Body of pancreas (tissue), 4 donors: ENCODE measurements around the gene ANKLE1. TPM values are rescaled to one million over a fixed set of nuclear protein-coding genes. Genes with fewer than 3 reads are reported as not detected.
A peak's percentile ranks its signal among the peaks of the same experiment; 100 is the strongest.

Experiments used
- ATAC-seq: fragments of 150-250 bp; one replicate; pipeline ENCODE4 v1.9.1; 2016
- DNase-seq, 4 donors: peaks; one replicate each; pipeline ENCODE4 v3.0.0-alpha.2; 2019
- H3K27ac ChIP-seq, 4 donors: fragments of 200-600 bp; sonication (generic); 1 replicate in 3 of 4; 2 replicates in 1 of 4; pipeline versions ENCODE4 v1.5.1 to v1.6.1; 2016 to 2019; ENCODE audit warnings: mild to moderate bottlenecking in 1 of 4, mixed read lengths in 1 of 4, moderate library complexity in 1 of 4
- H3K27me3 ChIP-seq, 2 donors: fragments of 200-600 bp; sonication (generic); one replicate each; pipeline ENCODE4 v1.6.0; 2016; ENCODE audit warnings: mild to moderate bottlenecking in 1 of 2
- H3K36me3 ChIP-seq, 2 donors: fragments of 200-600 bp; sonication (generic); replicated peaks in 1 of 2; 2 replicates each; pipeline ENCODE4 v1.5.1; 2016; ENCODE audit warnings: low read depth in 2 of 2; ENCODE audit not compliant: insufficient read depth in 1 of 2
- H3K4me1 ChIP-seq: fragments of 200-600 bp; sonication (generic); one replicate; pipeline ENCODE4 v1.6.0; 2016
- H3K4me3 ChIP-seq, 2 donors: fragments of 200-600 bp; sonication (generic); 1 replicate in 1 of 2; 2 replicates in 1 of 2; pipeline ENCODE4 v1.5.1; 2016 to 2019
- H3K9me3 ChIP-seq, 3 donors: fragments of 200-600 bp; sonication (generic); 1 replicate in 2 of 3; 2 replicates in 1 of 3; pipeline ENCODE4 v1.5.1; 2016
- POLR2A ChIP-seq, 3 donors: fragments of 450-650 bp; IDR thresholded peaks; one replicate each; pipeline ENCODE4 v1.6.1; 2016; ENCODE audit warnings: antibody characterized with exemption in 3 of 3, mild to moderate bottlenecking in 2 of 3
- WGBS, 2 donors: methylation state at CpG; one replicate each; pipeline ENCODE4 v1.1.5; 2017; 5-methylcytosine and 5-hydroxymethylcytosine counted together
- intact Hi-C: fragments of 100-400 bp; cut with DNase I; formaldehyde crosslinking; loops from one replicate; pipeline ENCODE4 v1.15.1; 2023
- total RNA-seq, 2 donors: library from RNA; depleted of rRNA; stranded (reverse); fragments of >200 nt; gene quantifications; one replicate each; pipeline ENCODE4 v1.1.0, GENCODE V29; 2016
- TF ChIP-seq, protein P1 (sequence below), 7 experiments: fragments of 450-650 bp in 4 of 7; fragments of 200-600 bp in 3 of 7; sonication (generic) in 3 of 7; IDR thresholded peaks; one replicate each; pipeline ENCODE4 v1.5.1; 2016 to 2019; ENCODE audit warnings: antibody characterized with exemption in 7 of 7

ANKLE1 gene
- total RNA-seq, 2 donors from 2014 or later, result 0.33 TPM; not detected in 1

DNA sequence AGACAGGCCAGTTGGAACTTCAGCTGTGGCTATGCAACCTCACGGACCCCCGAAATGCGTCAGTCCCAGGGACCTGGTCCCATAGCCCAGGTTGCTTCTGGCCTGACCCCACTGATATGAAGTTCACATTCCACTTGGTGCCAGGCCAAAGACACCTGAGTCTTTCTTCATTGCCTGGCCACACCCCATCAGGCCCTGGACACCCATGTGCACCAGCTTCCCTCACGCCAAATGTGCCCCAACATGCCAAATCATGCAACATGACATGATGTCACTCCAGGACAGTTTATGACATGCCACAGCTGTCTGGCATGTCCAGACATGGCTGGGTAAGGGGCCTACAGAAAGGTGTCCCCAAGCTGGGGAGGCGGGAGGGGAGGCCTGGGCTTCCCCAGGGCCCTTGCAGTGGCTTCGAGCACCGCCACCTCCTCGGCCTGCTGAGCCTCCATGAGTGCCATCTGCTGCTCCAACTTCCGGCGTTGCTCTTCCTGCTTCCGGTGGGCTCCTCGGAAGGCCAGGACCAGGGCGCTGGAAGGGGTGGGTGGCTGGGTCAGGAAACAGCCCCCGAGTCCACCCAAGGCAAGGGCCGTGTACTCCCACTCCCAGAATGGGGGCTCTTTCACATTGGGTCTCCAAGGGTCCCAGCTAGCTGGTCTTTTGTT is 31.7 kb upstream of the ANKLE1 start:
- no peaks in the 10 kb centered on the region for H3K27me3 ChIP-seq
- 80 to 83% methylated on average over 8 to 12 of the region's 15 CpGs for WGBS, 2 donors
- H3K9me3 ChIP-seq, result no peaks in the 10 kb centered on the region
- H3K36me3 ChIP-seq, result no peaks in the 10 kb centered on the region
- intact Hi-C loops, result no loop called here
- H3K27ac ChIP-seq, result peak overlapping the region; percentile 52 to 97 (median 94)
- TF ChIP-seq POLR2A (IDR thresholded peaks at IDR 0.05), result no peak
- TF ChIP-seq, protein P1, sequence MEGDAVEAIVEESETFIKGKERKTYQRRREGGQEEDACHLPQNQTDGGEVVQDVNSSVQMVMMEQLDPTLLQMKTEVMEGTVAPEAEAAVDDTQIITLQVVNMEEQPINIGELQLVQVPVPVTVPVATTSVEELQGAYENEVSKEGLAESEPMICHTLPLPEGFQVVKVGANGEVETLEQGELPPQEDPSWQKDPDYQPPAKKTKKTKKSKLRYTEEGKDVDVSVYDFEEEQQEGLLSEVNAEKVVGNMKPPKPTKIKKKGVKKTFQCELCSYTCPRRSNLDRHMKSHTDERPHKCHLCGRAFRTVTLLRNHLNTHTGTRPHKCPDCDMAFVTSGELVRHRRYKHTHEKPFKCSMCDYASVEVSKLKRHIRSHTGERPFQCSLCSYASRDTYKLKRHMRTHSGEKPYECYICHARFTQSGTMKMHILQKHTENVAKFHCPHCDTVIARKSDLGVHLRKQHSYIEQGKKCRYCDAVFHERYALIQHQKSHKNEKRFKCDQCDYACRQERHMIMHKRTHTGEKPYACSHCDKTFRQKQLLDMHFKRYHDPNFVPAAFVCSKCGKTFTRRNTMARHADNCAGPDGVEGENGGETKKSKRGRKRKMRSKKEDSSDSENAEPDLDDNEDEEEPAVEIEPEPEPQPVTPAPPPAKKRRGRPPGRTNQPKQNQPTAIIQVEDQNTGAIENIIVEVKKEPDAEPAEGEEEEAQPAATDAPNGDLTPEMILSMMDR (IDR thresholded peaks at IDR 0.05), result no peak
- ATAC-seq (no peak), DNase-seq (no peak)
- no peak overlapping the region for H3K4me3 ChIP-seq
- peaks cover 47% of the 10 kb centered on the region for H3K4me1 ChIP-seq

DNA sequence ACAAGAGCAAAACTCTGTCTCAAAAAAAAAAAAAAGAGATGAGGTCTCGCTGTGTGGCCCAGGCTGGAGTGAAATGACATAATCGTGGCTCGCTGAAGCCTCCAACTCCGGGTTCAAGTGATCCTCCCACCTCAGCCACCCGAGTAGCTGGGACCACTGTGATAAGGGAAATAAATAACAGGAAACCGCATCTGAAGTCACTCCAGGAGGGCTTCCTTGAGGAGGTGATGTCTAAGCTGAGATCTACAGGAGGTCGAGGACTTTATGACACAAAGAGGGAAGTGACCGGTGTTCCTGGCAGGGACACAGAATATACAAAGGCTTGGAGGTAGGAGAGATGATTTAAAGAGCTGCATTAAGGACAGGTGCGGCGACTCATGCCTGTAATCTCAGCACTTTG is 27.1 kb upstream of the ANKLE1 start:
- no peak for ATAC-seq
- DNase-seq, result no peak
- no peak overlapping the region for H3K4me3 ChIP-seq
- no peaks in the 10 kb centered on the region for H3K36me3 ChIP-seq
- peaks cover 47% of the 10 kb centered on the region for H3K4me1 ChIP-seq
- TF ChIP-seq, protein P1 (IDR thresholded peaks at IDR 0.05), result no peak
- no peak for TF ChIP-seq POLR2A (IDR thresholded peaks at IDR 0.05)
- H3K27ac ChIP-seq, result peak overlapping the region in 3 of 4 donors; percentile 72 to 90 (median 80)
- intact Hi-C loops, result no loop called here
- no peaks in the 10 kb centered on the region for H3K27me3 ChIP-seq
- 78 to 81% methylated on average over 10 of the region's 10 CpGs for WGBS, 2 donors
- no peaks in the 10 kb centered on the region for H3K9me3 ChIP-seq

DNA sequence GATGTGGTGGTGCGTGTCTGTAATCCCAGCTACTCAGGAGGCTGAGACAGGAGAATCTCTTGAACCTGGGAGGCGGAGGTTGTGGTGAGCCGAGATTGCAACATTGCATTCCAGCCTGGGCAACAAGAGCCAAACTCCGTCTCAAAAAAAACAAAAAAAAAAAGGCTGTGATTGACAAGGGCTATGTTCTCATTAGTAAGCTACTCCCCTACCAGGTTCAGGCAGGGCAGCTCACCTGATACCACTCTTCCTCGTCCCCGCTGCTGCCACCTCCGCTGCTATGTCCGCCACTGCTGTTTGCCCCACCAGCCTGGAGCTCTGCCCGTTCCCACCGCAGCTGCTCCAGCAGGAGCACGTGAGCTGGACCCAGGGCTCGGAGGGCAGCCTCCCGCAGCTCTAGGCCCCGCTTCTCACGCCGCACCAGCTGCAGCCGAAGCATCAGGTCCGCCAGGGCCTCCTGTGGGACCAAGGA is 26.5 kb upstream of the ANKLE1 start:
- 29 to 37% methylated on average over 5 to 17 of the region's 18 CpGs for WGBS, 2 donors

DNA sequence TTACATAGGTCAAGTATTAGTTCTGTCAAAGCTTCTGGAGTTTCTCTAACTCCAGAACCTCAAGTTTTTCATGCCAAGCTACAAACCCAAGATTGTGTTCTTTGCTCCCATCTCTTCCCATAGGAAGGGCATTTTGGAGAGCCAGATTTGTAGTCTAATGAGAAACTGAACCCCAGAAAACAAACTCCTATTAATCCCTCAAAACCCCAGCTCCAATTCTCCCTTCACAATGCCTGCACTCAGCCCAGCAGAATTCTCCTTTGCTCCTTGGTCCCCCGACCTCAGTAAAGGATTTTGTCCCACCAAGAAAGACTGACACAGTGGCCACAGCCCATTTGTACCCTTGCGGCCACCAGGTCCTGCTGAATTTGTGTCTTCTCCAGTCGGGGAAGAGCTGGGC is 25.6 kb upstream of the ANKLE1 start:
- Histone ChIP-seq H3K27me3 (no peaks in the 10 kb centered on the region), H3K9me3 (no peaks in the 10 kb centered on the region), H3K36me3 (no peaks in the 10 kb centered on the region), H3K27ac (peak overlapping the region in 1 of 4 donors; percentile 90), H3K4me3 (no peak overlapping the region), H3K4me1 (peaks cover 56% of the 10 kb centered on the region)
- DNase-seq (no peak), ATAC-seq (no peak)
- TF ChIP-seq, protein P1 (IDR thresholded peaks at IDR 0.05), result no peak
- TF ChIP-seq POLR2A (IDR thresholded peaks at IDR 0.05), result no peak
- intact Hi-C loops, result no loop called here
- 73 to 87% methylated on average over 3 of the region's 3 CpGs for WGBS, 2 donors

More for the DNA sequence above, 26.5 kb upstream of the ANKLE1 start:
- peak in 2 of 3 donors; percentile 33 to 59 for TF ChIP-seq POLR2A (IDR thresholded peaks at IDR 0.05)
- TF ChIP-seq, protein P1 (IDR thresholded peaks at IDR 0.05), result no peak
- Histone ChIP-seq H3K9me3 (no peaks in the 10 kb centered on the region), H3K36me3 (no peaks in the 10 kb centered on the region), H3K27me3 (no peaks in the 10 kb centered on the region), H3K4me1 (peaks cover 47% of the 10 kb centered on the region), H3K27ac (peak overlapping the region; percentile 65 to 90 (median 76)), H3K4me3 (no peak overlapping the region)
- DNase-seq, result peak; percentile 64 to 81 (median 80)
- ATAC-seq, result peak; percentile 90
- intact Hi-C loops, result no loop called here
